Progenitor cell of endocrine pancreas (in vitro differentiated cells): ENCODE data around the gene FBXL2. TPM values are rescaled to one million over a fixed set of nuclear protein-coding genes. Genes with fewer than 3 reads are reported as not detected.
"Not testable (repeated sequence)": the region's sequence is repeated elsewhere in the genome, so short reads cannot be mapped to it uniquely, and the experiment has no call there.

Experiments used
- DNase-seq: peaks from one replicate; pipeline ENCODE4 v3.0.0; 2021; ENCODE audit warnings: low spot score; ENCODE audit not compliant: unreplicated experiment
- H3K27ac Mint-ChIP-seq: 2 replicates; pipeline ENCODE4 v1.8.0; 2021; ENCODE audit warnings: mild to moderate bottlenecking, moderate library complexity, mixed read lengths
- H3K27me3 Mint-ChIP-seq: 2 replicates; pipeline ENCODE4 v1.8.0; 2021; ENCODE audit warnings: mixed read lengths
- H3K36me3 Mint-ChIP-seq: 2 replicates; pipeline ENCODE4 v1.8.0; 2022; ENCODE audit warnings: mixed read lengths; ENCODE audit not compliant: insufficient read depth
- H3K4me1 Mint-ChIP-seq: 2 replicates; pipeline ENCODE4 v1.8.0; 2021; ENCODE audit warnings: low read depth, mixed read lengths
- H3K4me3 Mint-ChIP-seq: 2 replicates; pipeline ENCODE4 v1.8.0; 2021; ENCODE audit warnings: low read depth, mild to moderate bottlenecking, moderate library complexity, mixed read lengths
- H3K9me3 Mint-ChIP-seq: 2 replicates; pipeline ENCODE4 v1.8.0; 2021; ENCODE audit warnings: low read depth, mixed read lengths
- total RNA-seq: library from RNA; stranded (reverse); gene quantifications from 2 replicates; pipeline ENCODE4 v1.2.1, GENCODE V29; 2021
- TF ChIP-seq, protein P1 (sequence below): fragments of 200-600 bp; sonication (generic); IDR thresholded peaks from one replicate; pipeline ENCODE4 v1.5.0; 2021; ENCODE audit warnings: antibody characterized with exemption, mild to moderate bottlenecking; ENCODE audit not compliant: unreplicated experiment

The FBXL2 gene
- total RNA-seq, 1 donor from 2014 or later = 23.9 TPM

DNA sequence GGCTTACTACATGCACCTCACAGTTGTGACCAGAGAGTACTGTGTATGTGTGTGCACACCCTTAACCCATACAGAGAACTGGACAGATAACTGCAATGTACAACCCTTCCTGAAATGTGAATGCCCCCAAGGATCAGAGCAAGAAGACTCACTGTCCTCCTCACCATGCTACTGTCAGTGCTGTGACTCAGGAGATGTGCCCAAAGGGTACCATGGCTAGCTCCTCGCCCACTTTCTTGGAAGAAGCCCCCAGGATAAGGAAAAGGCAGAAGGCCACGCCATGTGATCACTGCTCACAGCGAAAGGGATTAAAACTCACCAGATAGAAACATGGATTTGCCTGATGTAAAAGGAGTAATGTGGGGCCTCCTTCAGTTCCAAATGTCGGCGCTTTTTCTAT lies 121.2 kb downstream of the FBXL2 start:
- Mint-ChIP-seq H3K27me3 (no peaks in the 10 kb centered on the region), H3K4me1 (no peaks in the 10 kb centered on the region), H3K36me3 (peaks cover 16% of the 10 kb centered on the region), H3K27ac (no peak overlapping the region), H3K9me3 (no peaks in the 10 kb centered on the region), H3K4me3 (no peak overlapping the region)
- TF ChIP-seq, protein P1, sequence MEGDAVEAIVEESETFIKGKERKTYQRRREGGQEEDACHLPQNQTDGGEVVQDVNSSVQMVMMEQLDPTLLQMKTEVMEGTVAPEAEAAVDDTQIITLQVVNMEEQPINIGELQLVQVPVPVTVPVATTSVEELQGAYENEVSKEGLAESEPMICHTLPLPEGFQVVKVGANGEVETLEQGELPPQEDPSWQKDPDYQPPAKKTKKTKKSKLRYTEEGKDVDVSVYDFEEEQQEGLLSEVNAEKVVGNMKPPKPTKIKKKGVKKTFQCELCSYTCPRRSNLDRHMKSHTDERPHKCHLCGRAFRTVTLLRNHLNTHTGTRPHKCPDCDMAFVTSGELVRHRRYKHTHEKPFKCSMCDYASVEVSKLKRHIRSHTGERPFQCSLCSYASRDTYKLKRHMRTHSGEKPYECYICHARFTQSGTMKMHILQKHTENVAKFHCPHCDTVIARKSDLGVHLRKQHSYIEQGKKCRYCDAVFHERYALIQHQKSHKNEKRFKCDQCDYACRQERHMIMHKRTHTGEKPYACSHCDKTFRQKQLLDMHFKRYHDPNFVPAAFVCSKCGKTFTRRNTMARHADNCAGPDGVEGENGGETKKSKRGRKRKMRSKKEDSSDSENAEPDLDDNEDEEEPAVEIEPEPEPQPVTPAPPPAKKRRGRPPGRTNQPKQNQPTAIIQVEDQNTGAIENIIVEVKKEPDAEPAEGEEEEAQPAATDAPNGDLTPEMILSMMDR = no peak
- DNase-seq = no peak

DNA sequence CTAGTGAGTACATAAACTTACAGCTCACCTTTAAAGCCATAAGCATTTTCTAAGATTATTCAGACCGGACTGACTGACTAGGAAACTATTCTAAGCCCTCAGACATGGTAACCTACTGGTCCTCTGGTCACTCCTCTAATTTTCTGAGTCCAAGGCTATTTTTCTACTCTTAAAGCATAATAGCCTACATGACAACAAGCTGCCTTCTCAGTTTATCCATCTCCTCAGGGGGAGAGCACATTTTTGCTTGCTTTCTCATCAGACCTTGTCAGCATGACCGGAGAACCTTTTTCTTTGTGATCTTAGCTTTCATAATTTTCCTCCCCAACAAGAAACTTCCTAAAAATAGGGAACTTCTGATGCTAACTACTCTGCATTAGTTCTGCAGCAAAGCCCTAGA lies 124.5 kb downstream of the FBXL2 start:
- Mint-ChIP-seq H3K27ac (no peak overlapping the region), H3K36me3 (peaks cover 16% of the 10 kb centered on the region), H3K9me3 (no peaks in the 10 kb centered on the region), H3K4me3 (no peak overlapping the region), H3K4me1 (no peaks in the 10 kb centered on the region), H3K27me3 (no peaks in the 10 kb centered on the region)
- DNase-seq = no peak
- TF ChIP-seq, protein P1 = no peak

DNA sequence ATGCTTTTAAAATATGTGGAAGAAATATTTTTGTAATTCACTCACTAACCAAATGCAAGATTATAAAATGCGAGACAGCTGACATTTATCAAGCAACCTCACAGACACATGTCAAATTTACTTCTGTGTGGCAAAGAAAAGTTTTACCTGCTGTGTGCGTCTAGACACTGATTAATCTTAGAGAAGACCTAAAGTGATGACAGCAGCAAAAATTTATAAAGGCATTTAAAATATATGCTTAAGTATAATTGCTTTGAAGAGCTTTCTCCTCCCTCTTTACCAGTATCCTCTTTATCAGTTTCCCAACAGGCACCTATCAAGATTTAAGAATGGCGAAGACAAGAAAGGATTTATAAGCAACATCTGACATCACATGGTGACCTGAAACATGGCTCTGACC lies 125.7 kb downstream of the FBXL2 start:
- no peaks in the 10 kb centered on the region for H3K27me3 Mint-ChIP-seq
- no peak overlapping the region for H3K27ac Mint-ChIP-seq
- peaks cover 21% of the 10 kb centered on the region for H3K36me3 Mint-ChIP-seq
- no peaks in the 10 kb centered on the region for H3K9me3 Mint-ChIP-seq
- no peaks in the 10 kb centered on the region for H3K4me1 Mint-ChIP-seq
- TF ChIP-seq, protein P1 = no peak
- no peak overlapping the region for H3K4me3 Mint-ChIP-seq
- DNase-seq = no peak

DNA sequence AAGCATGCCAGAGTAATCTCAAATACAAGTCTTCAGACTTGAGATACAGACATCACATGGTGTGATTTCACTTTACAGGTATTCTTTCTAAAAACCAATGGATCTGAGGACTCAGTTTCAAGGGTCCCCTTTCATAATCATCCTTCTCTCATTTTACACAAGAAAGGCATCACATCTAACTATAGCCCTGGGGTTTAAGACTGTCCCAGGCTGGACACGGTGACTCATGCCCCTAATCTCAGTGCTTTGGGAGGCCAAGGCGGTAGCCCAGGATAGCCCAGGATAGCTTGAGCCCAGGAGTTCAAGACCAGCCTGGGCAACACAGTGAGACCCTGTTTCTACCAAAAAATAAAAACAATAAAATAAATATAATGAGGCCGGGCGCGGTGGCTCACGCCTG lies 126.5 kb downstream of the FBXL2 start:
- no peaks in the 10 kb centered on the region for H3K9me3 Mint-ChIP-seq
- no peak overlapping the region for H3K27ac Mint-ChIP-seq
- H3K36me3 Mint-ChIP-seq = peaks cover 25% of the 10 kb centered on the region
- no peak for DNase-seq
- TF ChIP-seq, protein P1 = no peak
- no peak overlapping the region for H3K4me3 Mint-ChIP-seq
- no peaks in the 10 kb centered on the region for H3K27me3 Mint-ChIP-seq
- no peaks in the 10 kb centered on the region for H3K4me1 Mint-ChIP-seq

DNA sequence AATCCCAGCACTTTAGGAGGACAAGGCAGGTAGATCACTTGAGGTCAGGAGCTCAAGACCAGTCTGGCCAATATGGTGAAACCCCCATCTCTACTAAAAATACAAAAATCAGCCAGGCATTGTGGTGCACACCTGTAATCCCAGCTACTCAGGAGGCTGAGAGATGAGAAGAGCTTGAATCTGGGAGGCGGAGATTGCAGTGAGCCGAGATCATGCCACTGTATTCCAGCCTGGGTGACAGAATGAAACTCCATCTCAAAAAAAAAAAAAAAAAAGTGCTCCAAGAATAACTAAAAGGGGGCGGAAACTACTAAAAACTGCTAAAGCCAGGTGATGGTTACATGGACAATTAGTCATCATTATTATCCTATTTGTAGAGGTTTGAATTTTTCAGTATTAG lies 133.6 kb downstream of the FBXL2 start:
- H3K27me3 Mint-ChIP-seq, H3K27ac Mint-ChIP-seq, H3K9me3 Mint-ChIP-seq, DNase-seq, H3K4me1 Mint-ChIP-seq, H3K4me3 Mint-ChIP-seq: not testable (repeated sequence)
- H3K36me3 Mint-ChIP-seq = peaks cover 30% of the 10 kb centered on the region

DNA sequence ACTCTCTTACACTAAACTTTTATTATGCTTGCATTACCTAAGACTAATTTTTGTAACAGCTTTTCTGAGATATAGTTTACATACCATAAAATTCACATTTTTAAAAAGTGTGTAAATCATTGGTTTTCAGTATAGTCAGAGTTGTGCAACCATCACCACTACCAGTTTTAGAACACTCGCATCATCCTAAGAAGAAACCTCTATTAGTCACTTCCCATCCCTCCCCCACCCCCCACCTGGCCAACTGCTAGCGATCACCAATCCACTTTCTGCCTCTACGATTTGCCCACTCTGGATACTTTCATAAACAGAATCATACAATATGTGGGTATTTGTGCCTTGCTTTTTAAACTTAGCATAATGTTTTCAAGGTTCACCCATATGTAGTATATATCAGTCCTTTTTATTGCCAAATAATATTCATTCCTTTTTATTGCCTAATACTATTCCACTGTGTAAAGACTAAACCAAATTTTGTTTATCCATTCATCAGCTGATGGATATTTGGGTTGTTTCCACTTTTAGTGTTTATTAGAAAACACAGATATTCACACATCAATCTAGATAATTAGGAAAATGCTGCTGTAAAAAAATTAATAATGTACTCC lies 139.9 kb downstream of the FBXL2 start:
- DNase-seq = no peak
- no peaks in the 10 kb centered on the region for H3K4me1 Mint-ChIP-seq
- peak overlapping the region; percentile 41 for H3K27ac Mint-ChIP-seq
- peaks cover 34% of the 10 kb centered on the region for H3K36me3 Mint-ChIP-seq
- H3K9me3 Mint-ChIP-seq = no peaks in the 10 kb centered on the region
- no peaks in the 10 kb centered on the region for H3K27me3 Mint-ChIP-seq
- TF ChIP-seq, protein P1 = no peak
- H3K4me3 Mint-ChIP-seq = no peak overlapping the region
